HG03460 (cell line): ENCODE results near the gene FPGS.

Source experiments
- ATAC-seq: cut with Tn5 transposase; IDR thresholded peaks from one replicate; pipeline ENCODE4 v1.9.1; 2021; ENCODE audit not compliant: unreplicated experiment

Gene FPGS

GRCh38 chr9:127856094-127856728 is 53.5 kb downstream of the FPGS start:
- no peak for ATAC-seq

GRCh38 chr9:127856729-127857116 is 54.0 kb downstream of the FPGS start:
- no peak for ATAC-seq

GRCh38 chr9:127857278-127857677 is 54.6 kb downstream of the FPGS start:
- no peak for ATAC-seq

GRCh38 chr9:127858041-127858512 is 55.4 kb downstream of the FPGS start:
- no peak for ATAC-seq

- ATAC-seq = no peak
These were observed 57.6 kb downstream of the FPGS start for GRCh38 chr9:127860260-127860659.

- ATAC-seq = no peak
These were observed 58.1 kb downstream of the FPGS start for GRCh38 chr9:127860779-127861178.

- no peak for ATAC-seq
These were observed 59.7 kb downstream of the FPGS start for GRCh38 chr9:127862075-127863011.

GRCh38 chr9:127863191-127863621 is 60.5 kb downstream of the FPGS start:
- ATAC-seq = no peak
